Activated naive CD4-positive, alpha-beta T cell treated with anti-CD3 and anti-CD28 coated beads, Interleukin-2, amount 50 U/mL, for 24 hours (primary cell): Measurements from ENCODE around the gene COQ10A.

Experiments used
- H3K27ac Mint-ChIP-seq: one replicate; pipeline ENCODE4 v1.8.0; 2021; ENCODE audit warnings: mild to moderate bottlenecking, mixed read lengths
- H3K27me3 Mint-ChIP-seq: one replicate; pipeline ENCODE4 v1.8.0; 2021; ENCODE audit warnings: mixed read lengths
- H3K36me3 Mint-ChIP-seq: one replicate; pipeline ENCODE4 v1.8.0; 2021; ENCODE audit warnings: mixed read lengths
- H3K4me1 Mint-ChIP-seq: one replicate; pipeline ENCODE4 v1.8.0; 2021; ENCODE audit warnings: mixed read lengths
- H3K4me3 Mint-ChIP-seq: one replicate; pipeline ENCODE4 v1.8.0; 2021; ENCODE audit warnings: mild to moderate bottlenecking, mixed read lengths
- H3K9me3 Mint-ChIP-seq: one replicate; pipeline ENCODE4 v1.8.0; 2021; ENCODE audit warnings: mixed read lengths

Gene COQ10A

GRCh38 chr12:56234746-56235436 lies 31.9 kb upstream of the COQ10A start:
- Mint-ChIP-seq H3K27ac (no peak overlapping the region), H3K9me3 (no peaks in the 10 kb centered on the region), H3K4me1 (no peaks in the 10 kb centered on the region), H3K4me3 (no peak overlapping the region), H3K36me3 (no peaks in the 10 kb centered on the region), H3K27me3 (no peaks in the 10 kb centered on the region)

GRCh38 chr12:56236091-56236490 lies 30.7 kb upstream of the COQ10A start:
- no peak overlapping the region for H3K27ac Mint-ChIP-seq
- H3K4me1 Mint-ChIP-seq, result no peaks in the 10 kb centered on the region
- H3K36me3 Mint-ChIP-seq, result no peaks in the 10 kb centered on the region
- no peak overlapping the region for H3K4me3 Mint-ChIP-seq
- no peaks in the 10 kb centered on the region for H3K9me3 Mint-ChIP-seq
- no peaks in the 10 kb centered on the region for H3K27me3 Mint-ChIP-seq

GRCh38 chr12:56236985-56237384 lies 29.8 kb upstream of the COQ10A start:
- Mint-ChIP-seq H3K4me1 (no peaks in the 10 kb centered on the region), H3K27ac (no peak overlapping the region), H3K4me3 (no peak overlapping the region), H3K27me3 (no peaks in the 10 kb centered on the region), H3K9me3 (no peaks in the 10 kb centered on the region), H3K36me3 (no peaks in the 10 kb centered on the region)

GRCh38 chr12:56237552-56237951 lies 29.2 kb upstream of the COQ10A start:
- Mint-ChIP-seq H3K27ac (no peak overlapping the region), H3K9me3 (no peaks in the 10 kb centered on the region), H3K27me3 (no peaks in the 10 kb centered on the region), H3K36me3 (no peaks in the 10 kb centered on the region), H3K4me3 (no peak overlapping the region), H3K4me1 (no peaks in the 10 kb centered on the region)

GRCh38 chr12:56241424-56242303 lies 25.1 kb upstream of the COQ10A start:
- H3K9me3 Mint-ChIP-seq, result no peaks in the 10 kb centered on the region
- H3K36me3 Mint-ChIP-seq, result no peaks in the 10 kb centered on the region
- H3K4me1 Mint-ChIP-seq, result no peaks in the 10 kb centered on the region
- H3K27ac Mint-ChIP-seq, result no peak overlapping the region
- H3K4me3 Mint-ChIP-seq, result no peak overlapping the region
- no peaks in the 10 kb centered on the region for H3K27me3 Mint-ChIP-seq

- Mint-ChIP-seq H3K4me3 (no peak overlapping the region), H3K27me3 (no peaks in the 10 kb centered on the region), H3K27ac (no peak overlapping the region), H3K4me1 (no peaks in the 10 kb centered on the region), H3K36me3 (no peaks in the 10 kb centered on the region), H3K9me3 (no peaks in the 10 kb centered on the region)
These were observed 23.8 kb upstream of the COQ10A start for GRCh38 chr12:56242986-56243385.

GRCh38 chr12:56243731-56244181 lies 23.0 kb upstream of the COQ10A start:
- Mint-ChIP-seq H3K27ac (no peak overlapping the region), H3K36me3 (no peaks in the 10 kb centered on the region), H3K9me3 (no peaks in the 10 kb centered on the region), H3K4me1 (no peaks in the 10 kb centered on the region), H3K4me3 (no peak overlapping the region), H3K27me3 (no peaks in the 10 kb centered on the region)

- H3K36me3 Mint-ChIP-seq, result no peaks in the 10 kb centered on the region
- no peak overlapping the region for H3K4me3 Mint-ChIP-seq
- H3K27me3 Mint-ChIP-seq, result no peaks in the 10 kb centered on the region
- H3K4me1 Mint-ChIP-seq, result no peaks in the 10 kb centered on the region
- H3K27ac Mint-ChIP-seq, result no peak overlapping the region
- H3K9me3 Mint-ChIP-seq, result no peaks in the 10 kb centered on the region
These were observed 22.2 kb upstream of the COQ10A start for GRCh38 chr12:56244494-56244893.

- H3K27me3 Mint-ChIP-seq, result no peaks in the 10 kb centered on the region
These were observed 18.8 kb upstream of the COQ10A start for GRCh38 chr12:56247923-56248322.

GRCh38 chr12:56248711-56249110 lies 18.0 kb upstream of the COQ10A start:
- H3K36me3 Mint-ChIP-seq, result peaks cover 4% of the 10 kb centered on the region
- no peaks in the 10 kb centered on the region for H3K4me1 Mint-ChIP-seq
- H3K27ac Mint-ChIP-seq, result no peak overlapping the region
- H3K27me3 Mint-ChIP-seq, result no peaks in the 10 kb centered on the region
- H3K9me3 Mint-ChIP-seq, result no peaks in the 10 kb centered on the region
- no peak overlapping the region for H3K4me3 Mint-ChIP-seq

More at GRCh38 chr12:56247923-56248322, 18.8 kb upstream of the COQ10A start:
- Mint-ChIP-seq H3K4me1 (no peaks in the 10 kb centered on the region), H3K9me3 (no peaks in the 10 kb centered on the region), H3K27ac (no peak overlapping the region), H3K36me3 (peaks cover 4% of the 10 kb centered on the region), H3K4me3 (no peak overlapping the region)

GRCh38 chr12:56252649-56253048 lies 14.1 kb upstream of the COQ10A start:
- Mint-ChIP-seq H3K27me3 (no peaks in the 10 kb centered on the region), H3K27ac (no peak overlapping the region), H3K36me3 (peaks cover 7% of the 10 kb centered on the region)

GRCh38 chr12:56253091-56253490 lies 13.7 kb upstream of the COQ10A start:
- Mint-ChIP-seq H3K9me3 (no peaks in the 10 kb centered on the region), H3K4me1 (peaks cover 16% of the 10 kb centered on the region), H3K27ac (no peak overlapping the region), H3K27me3 (no peaks in the 10 kb centered on the region), H3K36me3 (peaks cover 7% of the 10 kb centered on the region), H3K4me3 (no peak overlapping the region)

More at GRCh38 chr12:56252649-56253048, 14.1 kb upstream of the COQ10A start:
- H3K4me1 Mint-ChIP-seq, result peaks cover 16% of the 10 kb centered on the region
- no peak overlapping the region for H3K4me3 Mint-ChIP-seq
- H3K9me3 Mint-ChIP-seq, result no peaks in the 10 kb centered on the region

- H3K27ac Mint-ChIP-seq, result no peak overlapping the region
- H3K4me1 Mint-ChIP-seq, result peaks cover 23% of the 10 kb centered on the region
- no peak overlapping the region for H3K4me3 Mint-ChIP-seq
- peaks cover 7% of the 10 kb centered on the region for H3K36me3 Mint-ChIP-seq
- no peaks in the 10 kb centered on the region for H3K27me3 Mint-ChIP-seq
- H3K9me3 Mint-ChIP-seq, result no peaks in the 10 kb centered on the region
These were observed 11.1 kb upstream of the COQ10A start for GRCh38 chr12:56255671-56256070.

- peak overlapping the region; percentile 85 for H3K4me3 Mint-ChIP-seq
- H3K27me3 Mint-ChIP-seq, result no peaks in the 10 kb centered on the region
- H3K36me3 Mint-ChIP-seq, result peaks cover 7% of the 10 kb centered on the region
- H3K9me3 Mint-ChIP-seq, result no peaks in the 10 kb centered on the region
- H3K27ac Mint-ChIP-seq, result peak overlapping the region; percentile 57
- peaks cover 23% of the 10 kb centered on the region for H3K4me1 Mint-ChIP-seq
These were observed 10.3 kb upstream of the COQ10A start for GRCh38 chr12:56256326-56256960.

GRCh38 chr12:56257071-56257470 lies 9.7 kb upstream of the COQ10A start:
- Mint-ChIP-seq H3K27me3 (no peaks in the 10 kb centered on the region), H3K4me3 (peak overlapping the region; percentile 85), H3K4me1 (peaks cover 23% of the 10 kb centered on the region), H3K36me3 (peaks cover 5% of the 10 kb centered on the region), H3K9me3 (no peaks in the 10 kb centered on the region), H3K27ac (peak overlapping the region; percentile 57)
